ENCODE data around the gene C19orf33.
A peak's percentile ranks its signal among the peaks of the same experiment; 100 is the strongest.

Gene C19orf33

GRCh38 chr19:38318660-38319059 lies 14.6 kb downstream of the C19orf33 start:
- H3K9ac ChIP-seq = peak overlapping the region in 7 of 11 experiments; percentile 73 to 87 (median 83); a peak in 10 of 22 replicates
- H3K36me3 ChIP-seq = peaks cover 0 to 10% (median 6%) of the 10 kb centered on the region in 11 experiments; a peak in 9 of 22 replicates
- peaks cover 67 to 86% (median 76%) of the 10 kb centered on the region in 10 experiments for H3K4me1 ChIP-seq
- H3K9me3 ChIP-seq (replicated peaks in 1 of 11) = no peaks in the 10 kb centered on the region
- no peaks in the 10 kb centered on the region for H3K27me3 ChIP-seq
- peaks cover 0 to 30% (median 7%) of the 10 kb centered on the region in 11 experiments; a peak in 10 of 22 replicates for H4K20me1 ChIP-seq
- H3K4me3 ChIP-seq = peak overlapping the region in 6 of 10 experiments; percentile 69 to 85 (median 77); a peak in 8 of 20 replicates
- no peak for TF ChIP-seq Cebpa-rat (IDR thresholded peaks at IDR 0.05)
- H3K4me2 ChIP-seq = peak overlapping the region; percentile 87 to 98 (median 93)
- peak overlapping the region in 5 of 11 experiments; percentile 75 to 80 (median 78); a peak in 9 of 22 replicates for H3K27ac ChIP-seq

- no peaks in the 10 kb centered on the region for H3K27me3 ChIP-seq
- H3K9me3 ChIP-seq (replicated peaks in 1 of 11) = no peaks in the 10 kb centered on the region
- peak within 1 kb of the TSS; percentile 69 to 86 (median 77) for H3K4me3 ChIP-seq
- peaks cover 0 to 39% (median 8%) of the 10 kb centered on the region in 11 experiments; a peak in 10 of 22 replicates for H4K20me1 ChIP-seq
- peak within 1 kb of the TSS; percentile 87 to 98 (median 93) for H3K4me2 ChIP-seq
- peaks cover 5 to 19% (median 16%) of the 10 kb centered on the region in 11 experiments; a peak in 21 of 22 replicates for H3K36me3 ChIP-seq
- H3K27ac ChIP-seq = peak within 1 kb of the TSS; percentile 62 to 82 (median 77)
- peaks cover 62 to 77% (median 67%) of the 10 kb centered on the region in 10 experiments for H3K4me1 ChIP-seq
- H3K9ac ChIP-seq = peak within 1 kb of the TSS; percentile 73 to 87 (median 83)
- no peak for TF ChIP-seq Cebpa-rat (IDR thresholded peaks at IDR 0.05)
These were observed 15.6 kb downstream of the C19orf33 start, which contains the start of gene KCNK6 for GRCh38 chr19:38319421-38320258. Gene KCNK6 (plus strand): TSS chr19:38319845. CDS start chr19:38319951, 106 bp downstream.

- Histone ChIP-seq H3K9ac (peak overlapping the region; percentile 73 to 87 (median 83); a peak in 21 of 22 replicates), H3K27me3 (no peaks in the 10 kb centered on the region), H3K9me3 (replicated peaks in 1 of 11) (no peaks in the 10 kb centered on the region), H4K20me1 (peaks cover 0 to 48% (median 8%) of the 10 kb centered on the region in 11 experiments; a peak in 10 of 22 replicates), H3K4me3 (peak overlapping the region in 9 of 10 experiments; percentile 71 to 86 (median 78); a peak in 19 of 20 replicates), H3K27ac (peak overlapping the region in 7 of 11 experiments; percentile 3 to 82 (median 24); a peak in 5 of 22 replicates), H3K4me1 (peaks cover 56 to 70% (median 59%) of the 10 kb centered on the region in 10 experiments), H3K4me2 (peak overlapping the region; percentile 87 to 98 (median 93)), H3K36me3 (peaks cover 18 to 33% (median 27%) of the 10 kb centered on the region in 11 experiments; a peak in 21 of 22 replicates)
- no peak for TF ChIP-seq Cebpa-rat (IDR thresholded peaks at IDR 0.05)
These were observed 16.9 kb downstream of the C19orf33 start for GRCh38 chr19:38320969-38321339.

GRCh38 chr19:38321646-38322196 lies 17.7 kb downstream of the C19orf33 start:
- H3K9me3 ChIP-seq (replicated peaks in 1 of 11) = no peaks in the 10 kb centered on the region

GRCh38 chr19:38323291-38323690 lies 19.2 kb downstream of the C19orf33 start:
- Histone ChIP-seq H3K4me2 (peak overlapping the region in 3 of 11 experiments; percentile 1 to 93 (median 21); a peak in 5 of 22 replicates), H3K9ac (peak overlapping the region in 2 of 11 experiments; percentile 4 to 14; a peak in 1 of 22 replicates), H3K27me3 (no peaks in the 10 kb centered on the region), H3K4me1 (peaks cover 33 to 48% (median 37%) of the 10 kb centered on the region in 10 experiments), H4K20me1 (peaks cover 0 to 58% (median 8%) of the 10 kb centered on the region in 11 experiments; a peak in 10 of 22 replicates), H3K9me3 (replicated peaks in 1 of 11) (no peaks in the 10 kb centered on the region), H3K36me3 (peaks cover 41 to 56% (median 50%) of the 10 kb centered on the region in 11 experiments), H3K4me3 (no peak overlapping the region), H3K27ac (no peak overlapping the region)
- TF ChIP-seq Cebpa-rat (IDR thresholded peaks at IDR 0.05) = no peak

More at GRCh38 chr19:38321646-38322196, 17.7 kb downstream of the C19orf33 start:
- TF ChIP-seq Cebpa-rat (IDR thresholded peaks at IDR 0.05) = no peak
- peak overlapping the region; percentile 87 to 98 (median 93) for H3K4me2 ChIP-seq
- peaks cover 0 to 50% (median 8%) of the 10 kb centered on the region in 11 experiments; a peak in 10 of 22 replicates for H4K20me1 ChIP-seq
- peaks cover 25 to 40% (median 34%) of the 10 kb centered on the region in 11 experiments for H3K36me3 ChIP-seq
- peak overlapping the region in 6 of 11 experiments; percentile 3 to 54 (median 21); a peak in 8 of 22 replicates for H3K27ac ChIP-seq
- peaks cover 48 to 63% (median 52%) of the 10 kb centered on the region in 10 experiments for H3K4me1 ChIP-seq
- H3K27me3 ChIP-seq = no peaks in the 10 kb centered on the region
- H3K9ac ChIP-seq = peak overlapping the region in 10 of 11 experiments; percentile 73 to 87 (median 84); a peak in 17 of 22 replicates
- H3K4me3 ChIP-seq = peak overlapping the region in 8 of 10 experiments; percentile 71 to 86 (median 77); a peak in 13 of 20 replicates

- H3K4me1 ChIP-seq = peaks cover 21 to 36% (median 25%) of the 10 kb centered on the region in 10 experiments
- TF ChIP-seq Cebpa-rat (IDR thresholded peaks at IDR 0.05) = no peak
- H3K27ac ChIP-seq = no peak overlapping the region
- H3K9ac ChIP-seq = no peak overlapping the region
- no peak overlapping the region for H3K4me3 ChIP-seq
- no peaks in the 10 kb centered on the region for H3K9me3 ChIP-seq (replicated peaks in 1 of 11)
- H3K4me2 ChIP-seq = no peak overlapping the region
- H4K20me1 ChIP-seq = peaks cover 0 to 58% (median 8%) of the 10 kb centered on the region in 11 experiments; a peak in 10 of 22 replicates
- H3K27me3 ChIP-seq = no peaks in the 10 kb centered on the region
- H3K36me3 ChIP-seq = peaks cover 51 to 67% (median 61%) of the 10 kb centered on the region in 11 experiments
These were observed 20.4 kb downstream of the C19orf33 start for GRCh38 chr19:38324431-38324830.

GRCh38 chr19:38326591-38326990 lies 22.5 kb downstream of the C19orf33 start:
- Histone ChIP-seq H3K9me3 (replicated peaks in 1 of 11) (no peaks in the 10 kb centered on the region), H4K20me1 (peaks cover 0 to 58% (median 8%) of the 10 kb centered on the region in 11 experiments; a peak in 10 of 22 replicates), H3K4me3 (no peak overlapping the region), H3K9ac (0 out of 22 replicates have a peak overlapping the region, but pooled peaks of 1 of the 11 experiments have one; percentile 5), H3K27ac (no peak overlapping the region), H3K36me3 (peaks cover 65 to 89% (median 77%) of the 10 kb centered on the region in 11 experiments), H3K27me3 (no peaks in the 10 kb centered on the region), H3K4me1 (peaks cover 4 to 24% (median 8%) of the 10 kb centered on the region in 10 experiments; a peak in 19 of 20 replicates), H3K4me2 (no peak overlapping the region)
- no peak for TF ChIP-seq Cebpa-rat (IDR thresholded peaks at IDR 0.05)

- Histone ChIP-seq H3K9me3 (replicated peaks in 1 of 11) (no peaks in the 10 kb centered on the region), H3K36me3 (peaks cover 55 to 72% (median 66%) of the 10 kb centered on the region in 11 experiments), H3K4me3 (no peak overlapping the region), H3K9ac (no peak overlapping the region), H4K20me1 (peaks cover 0 to 33% (median 0%) of the 10 kb centered on the region in 11 experiments; a peak in 4 of 22 replicates), H3K4me2 (no peak overlapping the region), H3K27ac (no peak overlapping the region), H3K27me3 (no peaks in the 10 kb centered on the region), H3K4me1 (no peaks in the 10 kb centered on the region)
- TF ChIP-seq Cebpa-rat (IDR thresholded peaks at IDR 0.05) = no peak
These were observed 25.6 kb downstream of the C19orf33 start for GRCh38 chr19:38329651-38330050.

All from BLaER1 treated with 17β-estradiol and CSF1 and Interleukin-3, amounts not matched to agents 10 nM and 100 nM (cell line).